HFF-Myc (cell line): ENCODE data around the gene PTCRA.
"Not testable (repeated sequence)": the region's sequence is repeated elsewhere in the genome, so short reads cannot be mapped to it uniquely, and the experiment has no call there.

Experiments used
- DNase-seq: peaks from one replicate; pipeline ENCODE4 v3.0.0-alpha.2; 2011; ENCODE audit warnings: low read depth; ENCODE audit errors: extremely low read depth
- H3K4me3 ChIP-seq: replicated peaks from 2 replicates; pipeline ENCODE4 v1.5.1; 2011; ENCODE audit warnings: low read depth, mild to moderate bottlenecking, control low read depth, low read length
- CTCF ChIP-seq: IDR thresholded peaks from 2 replicates; pipeline ENCODE4 v1.5.1; 2012; ENCODE audit warnings: mild to moderate bottlenecking, low read depth, low read length, control low read depth; ENCODE audit errors: missing control alignments

PTCRA gene

GRCh38 chr6:42898891-42899361 is 16.9 kb upstream of the PTCRA start:
- H3K4me3 ChIP-seq = no peak overlapping the region
- no peak for DNase-seq
- peak; percentile 53 for TF ChIP-seq CTCF

DNA sequence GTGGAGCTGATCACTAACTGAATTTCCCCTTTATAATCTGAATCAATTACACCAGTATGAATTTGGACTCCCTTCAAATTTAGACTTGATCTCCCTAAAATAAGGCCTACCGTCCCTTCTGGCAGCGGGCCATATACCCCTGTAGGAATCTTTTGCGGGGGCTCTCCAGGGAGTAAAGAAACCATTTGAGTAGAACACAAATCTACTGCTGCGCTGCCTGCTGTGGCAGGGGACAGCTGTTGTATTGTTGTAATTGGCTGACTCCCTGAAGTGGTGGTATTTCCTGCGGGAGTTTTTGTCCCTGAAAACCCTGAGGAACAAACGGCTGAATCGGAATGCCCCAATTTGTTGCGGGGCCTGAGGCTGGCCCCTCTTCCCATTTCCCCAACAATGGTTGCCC is 16.0 kb upstream of the PTCRA start:
- no peak for TF ChIP-seq CTCF
- no peak for DNase-seq
- no peak overlapping the region for H3K4me3 ChIP-seq

GRCh38 chr6:42901538-42901957 is 14.3 kb upstream of the PTCRA start:
- DNase-seq = peak; percentile 61
- TF ChIP-seq CTCF = peak; percentile 77
- no peak overlapping the region for H3K4me3 ChIP-seq

GRCh38 chr6:42902429-42903263 is 13.2 kb upstream of the PTCRA start:
- not testable (repeated sequence) for H3K4me3 ChIP-seq, DNase-seq

DNA sequence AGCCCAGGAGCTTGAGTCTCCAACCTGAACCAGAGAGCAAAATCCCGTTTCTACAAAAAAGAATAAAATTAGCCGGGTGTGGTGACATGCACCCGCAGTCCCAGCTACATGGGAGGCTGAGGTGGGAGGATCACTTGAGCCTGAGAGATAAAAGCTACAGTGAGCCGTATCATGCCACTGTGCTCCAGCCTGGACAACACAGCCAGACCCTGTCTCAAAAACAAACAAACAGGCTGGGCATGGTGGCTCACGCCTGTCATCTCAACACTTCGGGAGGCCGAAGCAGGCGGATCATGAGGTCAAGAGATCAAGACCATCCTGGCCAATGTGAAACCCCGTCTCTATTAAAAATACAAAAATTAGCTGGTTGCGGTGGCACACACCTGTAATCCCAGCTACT is 11.4 kb upstream of the PTCRA start:
- DNase-seq = no peak
- TF ChIP-seq CTCF = no peak
- no peak overlapping the region for H3K4me3 ChIP-seq

DNA sequence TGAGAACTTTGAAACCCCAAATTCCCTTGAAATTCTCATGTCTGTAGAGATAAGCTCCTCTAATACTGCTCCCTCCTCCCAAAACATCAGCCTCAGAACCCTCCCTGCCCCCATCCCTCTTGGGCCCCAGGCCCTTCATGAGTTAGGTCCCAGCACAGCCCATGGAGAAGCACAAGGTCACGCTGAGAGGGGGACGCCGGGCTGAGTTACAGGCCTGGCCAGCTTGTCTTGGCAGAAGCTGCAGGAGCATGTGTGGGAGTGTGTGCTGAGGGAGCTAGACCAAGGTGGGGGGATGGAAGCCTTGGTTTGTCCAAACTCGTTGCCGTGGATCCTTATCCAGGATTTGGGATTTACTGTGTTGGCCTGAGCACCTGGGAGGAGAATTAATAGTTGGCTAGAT is 8.5 kb upstream of the PTCRA start:
- TF ChIP-seq CTCF = no peak
- no peak for DNase-seq
- no peak overlapping the region for H3K4me3 ChIP-seq

DNA sequence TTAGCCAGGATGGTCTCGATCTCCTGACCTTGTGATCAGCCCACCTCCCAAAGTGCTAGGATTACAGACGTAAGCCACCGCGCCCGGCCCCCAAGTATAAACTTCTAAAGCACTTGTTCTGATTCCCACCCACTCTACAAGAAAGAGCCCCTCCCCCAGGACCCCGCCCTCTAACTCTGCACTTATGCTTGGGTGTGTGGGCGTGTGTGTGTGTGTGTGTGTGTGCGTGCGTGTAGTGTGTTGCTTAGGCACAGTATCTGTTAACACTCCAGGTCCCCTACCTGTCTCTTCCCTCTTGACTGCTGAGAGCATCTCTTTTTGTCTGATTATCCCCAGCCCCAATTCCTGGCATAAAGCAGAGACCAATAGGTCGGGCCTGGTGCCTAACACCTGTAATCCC is 6.0 kb upstream of the PTCRA start:
- no peak for TF ChIP-seq CTCF
- DNase-seq = no peak
- H3K4me3 ChIP-seq = no peak overlapping the region
